MG63 (cell line): Measurements from ENCODE around the gene NUP93. TPM values are rescaled to one million over a fixed set of nuclear protein-coding genes. Genes with fewer than 3 reads are reported as not detected.
A peak's percentile ranks its signal among the peaks of the same experiment; 100 is the strongest.

Experiments
- DNase-seq: peaks from one replicate; pipeline ENCODE4 v3.0.0-alpha.2; 2020
- H3K27me3 ChIP-seq: fragments of 250-450 bp; sonication (Bioruptor Pico); 2 replicates; pipeline ENCODE4 v1.5.1; 2020; ENCODE audit warnings: mild to moderate bottlenecking, moderate library complexity
- H3K36me3 ChIP-seq: fragments of 250-450 bp; sonication (Bioruptor Pico); 2 replicates; pipeline ENCODE4 v1.5.1; 2020; ENCODE audit warnings: mild to moderate bottlenecking, moderate library complexity
- H3K4me3 ChIP-seq: fragments of 250-450 bp; sonication (Bioruptor Pico); 2 replicates; pipeline ENCODE4 v1.5.1; 2020; ENCODE audit warnings: mild to moderate bottlenecking, moderate library complexity
- H3K9me3 ChIP-seq: fragments of 250-450 bp; sonication (Bioruptor Pico); 2 replicates; pipeline ENCODE4 v1.5.1; 2020; ENCODE audit warnings: mild to moderate bottlenecking, moderate library complexity
- total RNA-seq: library from RNA; depleted of rRNA; stranded (reverse); fragments of >200 nt; shearing (Covaris generic); gene quantifications from 2 replicates; pipeline ENCODE4 v1.2.3, GENCODE V29; 2014; ENCODE audit warnings: low replicate concordance

The NUP93 gene
- total RNA-seq, 1 experiment from 2014 or later, result 160 TPM

- Histone ChIP-seq H3K36me3 (peaks cover 63% of the 10 kb centered on the region), H3K9me3 (peaks cover 18% of the 10 kb centered on the region), H3K27me3 (no peaks in the 10 kb centered on the region), H3K4me3 (no peak overlapping the region)
- DNase-seq, result no peak
These were observed 23.5 kb downstream of the NUP93 start for GRCh38 chr16:56753410-56753809.

GRCh38 chr16:56755038-56755437, 25.1 kb downstream of the NUP93 start:
- H3K36me3 ChIP-seq, result peaks cover 65% of the 10 kb centered on the region
- no peak for DNase-seq
- no peak overlapping the region for H3K4me3 ChIP-seq
- H3K27me3 ChIP-seq, result no peaks in the 10 kb centered on the region
- peaks cover 18% of the 10 kb centered on the region for H3K9me3 ChIP-seq

- Histone ChIP-seq H3K9me3 (peaks cover 15% of the 10 kb centered on the region), H3K27me3 (no peaks in the 10 kb centered on the region), H3K4me3 (no peak overlapping the region), H3K36me3 (peaks cover 68% of the 10 kb centered on the region)
- no peak for DNase-seq
These were observed 28.5 kb downstream of the NUP93 start for GRCh38 chr16:56758432-56758831.

- Histone ChIP-seq H3K4me3 (no peak overlapping the region), H3K27me3 (no peaks in the 10 kb centered on the region), H3K36me3 (peaks cover 70% of the 10 kb centered on the region), H3K9me3 (peaks cover 12% of the 10 kb centered on the region)
- DNase-seq, result no peak
These were observed 29.0 kb downstream of the NUP93 start for GRCh38 chr16:56758930-56759329.

GRCh38 chr16:56763291-56763916, 33.5 kb downstream of the NUP93 start:
- no peak overlapping the region for H3K4me3 ChIP-seq
- H3K9me3 ChIP-seq, result no peaks in the 10 kb centered on the region
- H3K36me3 ChIP-seq, result peaks cover 70% of the 10 kb centered on the region
- H3K27me3 ChIP-seq, result no peaks in the 10 kb centered on the region
- DNase-seq, result no peak

GRCh38 chr16:56764835-56765234, 34.9 kb downstream of the NUP93 start:
- no peak for DNase-seq
- Histone ChIP-seq H3K36me3 (peaks cover 56% of the 10 kb centered on the region), H3K27me3 (no peaks in the 10 kb centered on the region), H3K4me3 (no peak overlapping the region), H3K9me3 (no peaks in the 10 kb centered on the region)

GRCh38 chr16:56765949-56766348, 36.0 kb downstream of the NUP93 start:
- Histone ChIP-seq H3K36me3 (peaks cover 46% of the 10 kb centered on the region), H3K9me3 (no peaks in the 10 kb centered on the region), H3K27me3 (no peaks in the 10 kb centered on the region), H3K4me3 (no peak overlapping the region)
- no peak for DNase-seq

GRCh38 chr16:56767024-56767423, 37.1 kb downstream of the NUP93 start:
- no peak for DNase-seq
- Histone ChIP-seq H3K36me3 (peaks cover 36% of the 10 kb centered on the region), H3K9me3 (no peaks in the 10 kb centered on the region), H3K4me3 (no peak overlapping the region), H3K27me3 (no peaks in the 10 kb centered on the region)

GRCh38 chr16:56769677-56770076, 39.7 kb downstream of the NUP93 start:
- no peak for DNase-seq
- Histone ChIP-seq H3K4me3 (no peak overlapping the region), H3K36me3 (peaks cover 13% of the 10 kb centered on the region), H3K27me3 (no peaks in the 10 kb centered on the region), H3K9me3 (no peaks in the 10 kb centered on the region)

GRCh38 chr16:56771558-56772279, 41.8 kb downstream of the NUP93 start:
- Histone ChIP-seq H3K27me3 (no peaks in the 10 kb centered on the region), H3K36me3 (peaks cover 3% of the 10 kb centered on the region; the same call in 1 of the 2 replicates), H3K4me3 (no peak overlapping the region), H3K9me3 (no peaks in the 10 kb centered on the region)
- no peak for DNase-seq

- H3K4me3 ChIP-seq, result no peak overlapping the region
- no peak for DNase-seq
- no peaks in the 10 kb centered on the region for H3K27me3 ChIP-seq
- H3K9me3 ChIP-seq, result no peaks in the 10 kb centered on the region
- H3K36me3 ChIP-seq, result no peaks in the 10 kb centered on the region
These were observed 43.6 kb downstream of the NUP93 start for GRCh38 chr16:56773532-56773931.

- no peaks in the 10 kb centered on the region for H3K27me3 ChIP-seq
- H3K4me3 ChIP-seq, result no peak overlapping the region
- no peak for DNase-seq
- H3K36me3 ChIP-seq, result no peaks in the 10 kb centered on the region
- H3K9me3 ChIP-seq, result no peaks in the 10 kb centered on the region
These were observed 44.2 kb downstream of the NUP93 start for GRCh38 chr16:56774016-56774680.

GRCh38 chr16:56775162-56775561, 45.2 kb downstream of the NUP93 start:
- Histone ChIP-seq H3K4me3 (no peak overlapping the region), H3K36me3 (no peaks in the 10 kb centered on the region), H3K9me3 (no peaks in the 10 kb centered on the region), H3K27me3 (no peaks in the 10 kb centered on the region)
- DNase-seq, result no peak

- Histone ChIP-seq H3K9me3 (no peaks in the 10 kb centered on the region), H3K4me3 (no peak overlapping the region), H3K36me3 (no peaks in the 10 kb centered on the region), H3K27me3 (no peaks in the 10 kb centered on the region)
- peak; percentile 60 for DNase-seq
These were observed 46.6 kb downstream of the NUP93 start for GRCh38 chr16:56776562-56776961.

- H3K27me3 ChIP-seq, result no peaks in the 10 kb centered on the region
- no peak for DNase-seq
- no peak overlapping the region for H3K4me3 ChIP-seq
- H3K9me3 ChIP-seq, result no peaks in the 10 kb centered on the region
- no peaks in the 10 kb centered on the region for H3K36me3 ChIP-seq
These were observed 47.1 kb downstream of the NUP93 start for GRCh38 chr16:56777001-56777400.

GRCh38 chr16:56777482-56777881, 47.6 kb downstream of the NUP93 start:
- Histone ChIP-seq H3K4me3 (no peak overlapping the region), H3K36me3 (no peaks in the 10 kb centered on the region), H3K9me3 (no peaks in the 10 kb centered on the region), H3K27me3 (no peaks in the 10 kb centered on the region)
- peak; percentile 60 for DNase-seq

GRCh38 chr16:56779906-56780305, 50.0 kb downstream of the NUP93 start:
- H3K4me3 ChIP-seq, result no peak overlapping the region
- no peaks in the 10 kb centered on the region for H3K36me3 ChIP-seq
- H3K27me3 ChIP-seq, result no peaks in the 10 kb centered on the region
- no peak for DNase-seq
- no peaks in the 10 kb centered on the region for H3K9me3 ChIP-seq

GRCh38 chr16:56780646-56781045, 50.7 kb downstream of the NUP93 start:
- no peak for DNase-seq
- no peak overlapping the region for H3K4me3 ChIP-seq
- no peaks in the 10 kb centered on the region for H3K9me3 ChIP-seq
- H3K27me3 ChIP-seq, result no peaks in the 10 kb centered on the region
- H3K36me3 ChIP-seq, result no peaks in the 10 kb centered on the region
